ENCODE measurements around the gene IL17RE. TPM values are rescaled to one million over a fixed set of nuclear protein-coding genes. Genes with fewer than 3 reads are reported as not detected.

Gene IL17RE
- total and polyA plus RNA-seq, 9 of the 15 experiments (the other 6 are each of a cell fraction or from before 2014, with no cell fraction given), result 0.32 to 1.9 (median 0.51) TPM; not detected in 4

GRCh38 chr3:9899289-9899791, 3.3 kb upstream of the IL17RE start (continued):
- TF ChIP-seq PRDM10 (IDR thresholded peaks at IDR 0.05; ENCODE audit: partially characterized antibody), result no peak
- TF ChIP-seq MAX (CRISPR knock-in tag; IDR thresholded peaks at IDR 0.05), result no peak
- no peak for TF ChIP-seq TARDBP (IDR thresholded peaks at IDR 0.05)
- TF ChIP-seq JUN (IDR thresholded peaks at IDR 0.05; ENCODE audit: borderline replicate concordance, low read depth, low read length), result no peak
- no peak for TF ChIP-seq JUN (CRISPR knock-in tag; IDR thresholded peaks at IDR 0.05; ENCODE audit: borderline replicate concordance)
- TF ChIP-seq SNIP1 (IDR thresholded peaks at IDR 0.05; ENCODE audit: low read depth), result 0 out of 2 replicates have a peak, but pooled peaks have one; percentile 26
- no peak for TF ChIP-seq DNMT1 (IDR thresholded peaks at IDR 0.05)
- TF ChIP-seq HMGXB4 (CRISPR knock-in tag; IDR thresholded peaks at IDR 0.05), result no peak
- no peak for TF ChIP-seq WHSC1 (IDR thresholded peaks at IDR 0.05; ENCODE audit: low read length)
- no peak for TF ChIP-seq ZNF277 (CRISPR knock-in tag; IDR thresholded peaks at IDR 0.05; ENCODE audit: borderline replicate concordance)
- TF ChIP-seq BHLHE40 (IDR thresholded peaks at IDR 0.05; ENCODE audit: low read length), result no peak
- no peak for TF ChIP-seq MLX (CRISPR knock-in tag; conservative IDR thresholded peaks at IDR 0.05)

All from K562 (cell line).